DND-41 (cell line): ENCODE results near the gene SPINK13.

Experiments
- ATAC-seq: fragments of 200-7000 bp; cut with Tn5 transposase; 3 replicates; pipeline ENCODE4 v1.9.1; 2021; ENCODE audit warnings: low read depth; ENCODE audit not compliant: insufficient read depth
- DNase-seq: peaks from one replicate; pipeline ENCODE4 v3.0.0-alpha.2; 2020
- H2AFZ ChIP-seq: 2 replicates; pipeline ENCODE4 v1.6.0; 2012; ENCODE audit warnings: low read depth, low read length
- H3K27ac ChIP-seq: 2 replicates; pipeline ENCODE4 v1.5.1; 2012; ENCODE audit warnings: low read length, inconsistent platforms
- H3K27me3 ChIP-seq: fragments of 200-600 bp; sonication (generic); 2 replicates; pipeline ENCODE4 v1.6.0; 2012; ENCODE audit warnings: low read length, mild to moderate bottlenecking, inconsistent platforms; ENCODE audit not compliant: insufficient read depth, poor library complexity
- H3K36me3 ChIP-seq: 2 replicates; pipeline ENCODE4 v1.5.1; 2012; ENCODE audit warnings: low read length, inconsistent platforms; ENCODE audit not compliant: insufficient read depth
- H3K4me1 ChIP-seq: 2 replicates; pipeline ENCODE4 v1.5.1; 2012; ENCODE audit warnings: mild to moderate bottlenecking, low read length; ENCODE audit not compliant: insufficient read depth
- H3K4me2 ChIP-seq: 2 replicates; pipeline ENCODE4 v1.6.0; 2012; ENCODE audit warnings: mild to moderate bottlenecking, moderate library complexity, low read length, inconsistent platforms; ENCODE audit not compliant: insufficient read depth
- H3K4me3 ChIP-seq, 2 experiments: fragments of 200-600 bp in 1 of 2; shearing (Covaris generic) in 1 of 2; 2 replicates each; pipeline ENCODE4 v1.5.1; 2012 to 2016; ENCODE audit warnings: inconsistent platforms in 2 of 2, low read length in 2 of 2, mild to moderate bottlenecking in 2 of 2, low read depth in 1 of 2, moderate library complexity in 1 of 2
- H3K79me2 ChIP-seq: 2 replicates; pipeline ENCODE4 v1.6.0; 2012; ENCODE audit warnings: low read length, inconsistent platforms; ENCODE audit not compliant: insufficient read depth
- H3K9ac ChIP-seq: 2 replicates; pipeline ENCODE4 v1.6.0; 2012; ENCODE audit warnings: low read depth, mild to moderate bottlenecking, inconsistent platforms, low read length, moderate library complexity
- H3K9me3 ChIP-seq: 2 replicates; pipeline ENCODE4 v1.5.1; 2012; ENCODE audit warnings: low read length, moderate library complexity, mild to moderate bottlenecking, inconsistent platforms; ENCODE audit not compliant: insufficient read depth, severe bottlenecking
- H4K20me1 ChIP-seq: 2 replicates; pipeline ENCODE4 v1.6.0; 2012; ENCODE audit warnings: low read length; ENCODE audit not compliant: insufficient read depth
- EZH2 ChIP-seq: IDR thresholded peaks from 3 replicates; pipeline ENCODE4 v1.6.1; 2012; ENCODE audit warnings: borderline replicate concordance, low read depth, mild to moderate bottlenecking, moderate library complexity, low read length, inconsistent platforms; ENCODE audit not compliant: severe bottlenecking
- TF ChIP-seq, protein P1 (sequence below): IDR thresholded peaks from 2 replicates; pipeline ENCODE4 v1.5.1; 2012; ENCODE audit warnings: borderline replicate concordance, low read length, moderate library complexity, mild to moderate bottlenecking; ENCODE audit not compliant: poor library complexity, severe bottlenecking; ENCODE audit errors: extremely low read depth

The SPINK13 gene

DNA sequence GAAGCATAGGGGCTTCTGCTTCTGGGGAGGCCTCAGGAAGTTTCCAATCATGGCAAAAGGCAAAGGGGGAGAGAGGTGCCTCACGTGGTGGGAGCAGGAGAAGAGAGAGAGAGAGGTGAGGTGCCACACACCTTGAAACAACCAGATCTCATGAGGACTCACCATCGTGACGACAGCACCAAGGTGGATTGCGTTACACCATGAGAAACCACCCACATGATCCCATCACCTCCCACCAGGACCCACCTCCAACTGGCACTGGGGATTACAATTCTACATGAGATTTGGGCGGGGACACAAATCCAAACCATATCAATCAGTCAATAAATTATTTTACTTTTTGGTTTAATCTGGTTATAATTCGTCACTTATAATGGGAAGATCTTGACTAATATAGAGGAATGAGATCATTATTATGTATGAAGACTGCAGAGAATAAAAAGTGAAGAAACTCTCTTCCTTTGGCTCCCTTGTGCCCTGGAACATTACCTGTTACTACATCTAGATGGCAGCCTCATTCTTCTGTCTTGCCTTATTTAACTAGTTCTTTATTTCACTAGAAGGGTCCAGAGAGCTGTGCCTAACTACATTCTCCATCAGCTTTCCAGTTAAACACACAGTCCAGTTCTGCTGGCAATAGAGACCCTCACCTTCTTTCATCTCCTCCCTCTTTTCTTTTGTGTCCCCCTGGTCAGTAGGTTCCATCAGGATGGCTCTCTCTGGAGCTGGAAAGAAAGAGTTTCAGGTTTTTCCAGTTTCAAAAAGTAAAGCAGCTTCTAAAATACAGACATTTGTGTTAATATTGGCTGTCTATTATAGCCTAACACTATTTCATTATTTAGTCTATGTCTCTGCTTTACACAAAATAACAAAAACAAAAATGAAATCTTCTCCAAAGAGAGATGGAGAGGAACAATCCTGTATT lies 21.9 kb downstream of the SPINK13 start:
- no peaks in the 10 kb centered on the region for H4K20me1 ChIP-seq
- H3K27ac ChIP-seq: no peak overlapping the region
- H3K4me3 ChIP-seq: no peak overlapping the region
- no peaks in the 10 kb centered on the region for H3K4me1 ChIP-seq
- H3K9me3 ChIP-seq: no peaks in the 10 kb centered on the region
- no peak overlapping the region for H2AFZ ChIP-seq
- ATAC-seq (no peak), DNase-seq (no peak)
- H3K36me3 ChIP-seq: no peaks in the 10 kb centered on the region
- TF ChIP-seq EZH2: no peak
- TF ChIP-seq, protein P1, sequence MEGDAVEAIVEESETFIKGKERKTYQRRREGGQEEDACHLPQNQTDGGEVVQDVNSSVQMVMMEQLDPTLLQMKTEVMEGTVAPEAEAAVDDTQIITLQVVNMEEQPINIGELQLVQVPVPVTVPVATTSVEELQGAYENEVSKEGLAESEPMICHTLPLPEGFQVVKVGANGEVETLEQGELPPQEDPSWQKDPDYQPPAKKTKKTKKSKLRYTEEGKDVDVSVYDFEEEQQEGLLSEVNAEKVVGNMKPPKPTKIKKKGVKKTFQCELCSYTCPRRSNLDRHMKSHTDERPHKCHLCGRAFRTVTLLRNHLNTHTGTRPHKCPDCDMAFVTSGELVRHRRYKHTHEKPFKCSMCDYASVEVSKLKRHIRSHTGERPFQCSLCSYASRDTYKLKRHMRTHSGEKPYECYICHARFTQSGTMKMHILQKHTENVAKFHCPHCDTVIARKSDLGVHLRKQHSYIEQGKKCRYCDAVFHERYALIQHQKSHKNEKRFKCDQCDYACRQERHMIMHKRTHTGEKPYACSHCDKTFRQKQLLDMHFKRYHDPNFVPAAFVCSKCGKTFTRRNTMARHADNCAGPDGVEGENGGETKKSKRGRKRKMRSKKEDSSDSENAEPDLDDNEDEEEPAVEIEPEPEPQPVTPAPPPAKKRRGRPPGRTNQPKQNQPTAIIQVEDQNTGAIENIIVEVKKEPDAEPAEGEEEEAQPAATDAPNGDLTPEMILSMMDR: peak; percentile 37
- H3K4me2 ChIP-seq: no peak overlapping the region
- no peak overlapping the region for H3K9ac ChIP-seq
- H3K79me2 ChIP-seq: no peaks in the 10 kb centered on the region
- no peaks in the 10 kb centered on the region for H3K27me3 ChIP-seq

DNA sequence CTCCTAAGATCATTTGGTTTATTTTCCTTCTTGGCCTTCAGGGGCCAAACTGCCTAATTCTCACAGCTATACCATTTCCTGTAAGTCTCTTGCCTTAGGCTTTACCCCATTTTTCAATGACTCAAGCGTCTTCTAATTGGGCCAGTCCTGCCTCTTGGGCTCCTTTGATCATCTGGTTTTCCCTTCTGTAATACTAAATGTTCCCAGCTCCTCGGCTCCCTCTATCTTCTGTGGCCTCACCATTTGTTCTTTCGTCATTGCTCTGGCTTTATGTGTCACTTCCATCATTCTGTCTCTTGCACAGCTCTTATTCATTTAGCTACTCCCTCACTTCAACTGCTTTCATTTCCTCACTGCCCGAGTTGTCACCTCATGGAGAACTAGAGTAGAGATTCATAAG lies 29.1 kb downstream of the SPINK13 start:
- TF ChIP-seq, protein P1: no peak
- no peak for TF ChIP-seq EZH2
- H3K9ac ChIP-seq: no peak overlapping the region
- H4K20me1 ChIP-seq: no peaks in the 10 kb centered on the region
- no peak overlapping the region for H3K4me2 ChIP-seq
- no peaks in the 10 kb centered on the region for H3K27me3 ChIP-seq
- no peak for ATAC-seq
- no peak overlapping the region for H3K27ac ChIP-seq
- H3K79me2 ChIP-seq: no peaks in the 10 kb centered on the region
- H3K4me1 ChIP-seq: no peaks in the 10 kb centered on the region
- no peak overlapping the region for H3K4me3 ChIP-seq
- DNase-seq: no peak
- no peaks in the 10 kb centered on the region for H3K9me3 ChIP-seq
- no peak overlapping the region for H2AFZ ChIP-seq
- no peaks in the 10 kb centered on the region for H3K36me3 ChIP-seq

DNA sequence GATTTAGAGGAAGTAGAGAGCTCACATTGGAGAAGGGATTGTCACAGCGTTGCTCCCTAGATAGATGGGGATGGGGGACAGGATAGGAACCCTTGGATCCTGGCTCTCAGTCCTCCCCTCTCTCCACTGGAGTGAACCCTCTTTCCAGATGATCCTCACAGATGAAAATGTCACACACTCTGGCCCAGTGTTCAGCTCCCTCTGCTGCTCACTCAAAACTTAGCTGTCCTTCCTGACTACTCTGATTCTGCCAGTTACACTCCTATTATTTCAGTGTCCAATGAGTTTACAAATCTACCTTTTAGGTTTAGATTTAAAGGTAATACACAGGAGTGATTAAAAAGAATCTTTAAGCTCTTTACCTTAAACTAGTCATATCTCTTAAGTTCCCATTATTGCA lies 37.9 kb downstream of the SPINK13 start:
- Histone ChIP-seq H3K9me3 (no peaks in the 10 kb centered on the region), H3K79me2 (no peaks in the 10 kb centered on the region), H4K20me1 (no peaks in the 10 kb centered on the region), H3K4me2 (no peak overlapping the region), H3K27ac (no peak overlapping the region), H3K36me3 (no peaks in the 10 kb centered on the region), H3K4me1 (no peaks in the 10 kb centered on the region), H3K9ac (no peak overlapping the region), H3K27me3 (no peaks in the 10 kb centered on the region), H3K4me3 (no peak overlapping the region), H2AFZ (no peak overlapping the region)
- no peak for DNase-seq
- ATAC-seq: no peak
- no peak for TF ChIP-seq EZH2
- TF ChIP-seq, protein P1: no peak
